ENCODE results near the gene GALE.
"Not testable (repeated sequence)": the region's sequence is repeated elsewhere in the genome, so short reads cannot be mapped to it uniquely, and the experiment has no call there.

The GALE gene

GRCh38 chr1:23837908-23838307, 37.4 kb upstream of the GALE start:
- TF ChIP-seq CTCF (IDR thresholded peaks at IDR 0.05) (no peak), ZFX (IDR thresholded peaks at IDR 0.05; ENCODE audit: borderline replicate concordance) (no peak)
- H3K27ac ChIP-seq: no peak overlapping the region

GRCh38 chr1:23836037-23836436, 35.5 kb upstream of the GALE start:
- H3K27ac ChIP-seq: no peak overlapping the region
- TF ChIP-seq ZFX (IDR thresholded peaks at IDR 0.05; ENCODE audit: borderline replicate concordance) (no peak), CTCF (IDR thresholded peaks at IDR 0.05) (no peak)

GRCh38 chr1:23834156-23834555, 33.6 kb upstream of the GALE start:
- not testable (repeated sequence) for H3K27ac ChIP-seq

- TF ChIP-seq ZFX (IDR thresholded peaks at IDR 0.05; ENCODE audit: borderline replicate concordance): no peak
- no peak overlapping the region for H3K27ac ChIP-seq
These were observed 27.2 kb upstream of the GALE start for GRCh38 chr1:23827717-23828116.

- not testable (repeated sequence) for H3K27ac ChIP-seq
These were observed 26.0 kb upstream of the GALE start for GRCh38 chr1:23826590-23826989.

- H3K27ac ChIP-seq: peak overlapping the region; percentile 71
- no peak for TF ChIP-seq CTCF (IDR thresholded peaks at IDR 0.05)
- TF ChIP-seq ZFX (IDR thresholded peaks at IDR 0.05; ENCODE audit: borderline replicate concordance): no peak
These were observed 25.4 kb upstream of the GALE start for GRCh38 chr1:23825762-23826522.

- TF ChIP-seq CTCF (IDR thresholded peaks at IDR 0.05): no peak
- peak within 1 kb of the TSS; percentile 71 for H3K27ac ChIP-seq
These were observed 24.7 kb upstream of the GALE start, which contains the start of gene HMGCL for GRCh38 chr1:23825076-23825761. Gene HMGCL (minus strand): TSS chr1:23825429. CDS start chr1:23825415, 14 bp downstream.

- peak overlapping the region; percentile 71 for H3K27ac ChIP-seq
- TF ChIP-seq ZFX (IDR thresholded peaks at IDR 0.05; ENCODE audit: borderline replicate concordance) (no peak), CTCF (IDR thresholded peaks at IDR 0.05) (no peak)
These were observed 24.1 kb upstream of the GALE start for GRCh38 chr1:23824711-23825075.

- no peak overlapping the region for H3K27ac ChIP-seq
- TF ChIP-seq ZFX (IDR thresholded peaks at IDR 0.05; ENCODE audit: borderline replicate concordance) (no peak), CTCF (IDR thresholded peaks at IDR 0.05) (no peak)
These were observed 23.2 kb upstream of the GALE start for GRCh38 chr1:23823767-23824166.
